ENCODE measurements around the gene DDC.

The DDC gene

DNA sequence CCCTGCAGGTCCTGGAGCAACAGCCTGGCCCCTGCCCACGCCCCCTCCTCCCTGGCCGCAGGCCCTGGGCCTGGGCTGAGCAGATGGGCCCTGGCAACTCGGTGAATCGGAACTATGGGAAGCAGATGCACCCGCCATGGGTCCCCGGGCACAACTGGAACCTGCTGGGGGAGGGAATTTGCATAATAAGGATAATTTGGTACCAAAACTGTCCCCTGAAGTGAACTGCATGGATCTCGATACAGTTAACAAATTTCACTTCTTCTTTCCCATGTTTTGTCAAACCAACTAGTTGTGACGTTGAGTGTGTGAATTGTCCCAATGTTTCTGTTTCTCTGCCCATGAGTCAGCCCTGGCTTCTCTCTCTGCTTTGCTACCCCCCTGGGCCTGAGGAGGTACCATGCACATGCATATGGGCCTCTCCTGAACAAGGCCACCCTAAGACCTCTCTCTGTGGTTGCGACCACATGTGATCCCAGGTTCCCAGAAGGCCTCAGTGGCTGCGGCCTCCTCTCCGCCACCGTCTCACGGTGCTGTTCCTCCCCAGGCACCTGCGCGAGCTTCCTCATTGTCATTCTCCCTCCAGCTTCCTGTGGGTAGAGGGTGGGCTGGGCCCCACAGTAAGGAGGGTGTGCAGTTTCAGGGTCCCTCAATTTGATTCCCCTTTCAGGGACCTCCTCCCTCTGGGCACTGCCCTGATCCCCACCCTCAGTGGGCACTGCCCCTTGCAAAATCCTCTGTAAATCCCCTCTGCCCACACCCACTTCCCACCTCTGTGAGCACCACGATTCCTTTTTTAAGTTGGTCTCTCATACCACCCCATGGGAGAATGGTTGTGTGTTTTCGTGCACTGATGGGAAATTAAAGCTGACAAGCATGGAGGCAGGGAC lies 155.1 kb downstream of the DDC start:
- no peak for DNase-seq
